SK-N-SH treated with all-trans-retinoic acid at 6 μM for 48 hours (cell line): ENCODE data around the gene UST.

Experiments
- ATAC-seq: fragments of 200-7000 bp; cut with Tn5 transposase; 3 replicates; pipeline ENCODE4 v1.9.1; 2020; ENCODE audit warnings: mild to moderate bottlenecking, moderate library complexity
- ARNTL ChIP-seq: fragments of 450-650 bp; formaldehyde crosslinking; IDR thresholded peaks from 2 replicates; pipeline ENCODE4 v1.5.0; 2020; ENCODE audit warnings: low read depth, mild to moderate bottlenecking, moderate library complexity, borderline replicate concordance
- BACH2 ChIP-seq: fragments of 250-450 bp; sonication (Bioruptor Pico); IDR thresholded peaks from 2 replicates; pipeline ENCODE4 v1.9.0; 2021; ENCODE audit warnings: mild to moderate bottlenecking, borderline replicate concordance
- CREB5 ChIP-seq: fragments of 250-450 bp; sonication (Bioruptor Pico); IDR thresholded peaks from 2 replicates; pipeline ENCODE4 v1.5.1; 2020; ENCODE audit warnings: low read depth, mild to moderate bottlenecking, moderate library complexity
- CSDC2 ChIP-seq: fragments of 250-450 bp; sonication (Bioruptor Pico); IDR thresholded peaks from 2 replicates; pipeline ENCODE4 v1.5.0; 2020; ENCODE audit warnings: mild to moderate bottlenecking, moderate library complexity
- CSRNP3 ChIP-seq: fragments of 250-450 bp; sonication (Bioruptor Pico); IDR thresholded peaks from 2 replicates; pipeline ENCODE4 v1.5.1; 2021; ENCODE audit warnings: mild to moderate bottlenecking, moderate library complexity
- ESRRG ChIP-seq: fragments of 250-450 bp; sonication (Bioruptor Pico); IDR thresholded peaks from 2 replicates; pipeline ENCODE4 v1.6.1; 2021; ENCODE audit warnings: mild to moderate bottlenecking
- GLIS3 ChIP-seq: fragments of 250-450 bp; sonication (Bioruptor Pico); IDR thresholded peaks from 2 replicates; pipeline ENCODE4 v1.5.0; 2020; ENCODE audit warnings: mild to moderate bottlenecking, moderate library complexity
- ISL1 ChIP-seq: fragments of 250-450 bp; sonication (Bioruptor Pico); IDR thresholded peaks from 2 replicates; pipeline ENCODE4 v2.1.2; 2022; ENCODE audit warnings: mild to moderate bottlenecking, moderate library complexity
- OSR1 ChIP-seq: fragments of 250-450 bp; sonication (Bioruptor Pico); IDR thresholded peaks from 2 replicates; pipeline ENCODE4 v1.8.0; 2022; ENCODE audit warnings: moderate library complexity, mild to moderate bottlenecking, inconsistent platforms
- PATZ1 ChIP-seq: fragments of 250-450 bp; sonication (Bioruptor Pico); IDR thresholded peaks from 2 replicates; pipeline ENCODE4 v1.8.0; 2020; ENCODE audit warnings: mild to moderate bottlenecking, moderate library complexity, borderline replicate concordance
- POU6F1 ChIP-seq: fragments of 250-450 bp; sonication (Bioruptor Pico); IDR thresholded peaks from 2 replicates; pipeline ENCODE4 v1.8.0; 2021; ENCODE audit warnings: low read depth, mild to moderate bottlenecking, moderate library complexity, borderline replicate concordance
- PPARA ChIP-seq: fragments of 250-450 bp; sonication (Bioruptor Pico); IDR thresholded peaks from 2 replicates; pipeline ENCODE4 v1.5.0; 2020; ENCODE audit warnings: mild to moderate bottlenecking, borderline replicate concordance
- RARB ChIP-seq: fragments of 250-450 bp; sonication (Bioruptor Pico); IDR thresholded peaks from 2 replicates; pipeline ENCODE4 v1.8.0; 2021; ENCODE audit warnings: mild to moderate bottlenecking, moderate library complexity
- SNAI2 ChIP-seq: fragments of 250-450 bp; sonication (Bioruptor Pico); IDR thresholded peaks from 2 replicates; pipeline ENCODE4 v1.5.0; 2020; ENCODE audit warnings: mild to moderate bottlenecking, moderate library complexity
- TCF4 ChIP-seq: fragments of 250-450 bp; sonication (Bioruptor Pico); IDR thresholded peaks from 2 replicates; pipeline ENCODE4 v1.8.0; 2021; ENCODE audit warnings: mild to moderate bottlenecking, moderate library complexity, borderline replicate concordance
- TOX ChIP-seq: fragments of 250-450 bp; sonication (Bioruptor Pico); IDR thresholded peaks from 2 replicates; pipeline ENCODE4 v1.8.0; 2021; ENCODE audit warnings: mild to moderate bottlenecking, moderate library complexity, borderline replicate concordance
- TSHZ2 ChIP-seq: fragments of 250-450 bp; sonication (Bioruptor Pico); IDR thresholded peaks from 2 replicates; pipeline ENCODE4 v1.5.0; 2020; ENCODE audit warnings: mild to moderate bottlenecking, moderate library complexity
- ZC3H10 ChIP-seq: fragments of 250-450 bp; sonication (Bioruptor Pico); IDR thresholded peaks from 2 replicates; pipeline ENCODE4 v1.5.1; 2021; ENCODE audit warnings: mild to moderate bottlenecking, moderate library complexity
- ZFP30 ChIP-seq: fragments of 450-650 bp; formaldehyde crosslinking; IDR thresholded peaks from 2 replicates; pipeline ENCODE4 v1.5.0; 2022; ENCODE audit warnings: mild to moderate bottlenecking, moderate library complexity
- ZNF565 ChIP-seq: fragments of 450-650 bp; formaldehyde crosslinking; conservative IDR thresholded peaks from 2 replicates; pipeline ENCODE4 v1.5.0; 2020; ENCODE audit warnings: low read depth, mild to moderate bottlenecking, moderate library complexity
- ZNF70 ChIP-seq: fragments of 450-650 bp; formaldehyde crosslinking; IDR thresholded peaks from 2 replicates; pipeline ENCODE4 v1.5.0; 2020; ENCODE audit warnings: mild to moderate bottlenecking, moderate library complexity
- ZNF8 ChIP-seq: fragments of 450-650 bp; formaldehyde crosslinking; IDR thresholded peaks from 2 replicates; pipeline ENCODE4 v1.5.0; 2020; ENCODE audit warnings: mild to moderate bottlenecking, moderate library complexity

UST gene

GRCh38 chr6:148720897-148721296 lies 25.9 kb upstream of the UST start:
- no peak for ATAC-seq

GRCh38 chr6:148723484-148723883 lies 23.3 kb upstream of the UST start:
- peak; percentile 34; the same call in 1 of the 3 replicates for ATAC-seq

More at GRCh38 chr6:148720897-148721296, 25.9 kb upstream of the UST start:
- TF ChIP-seq TCF4 (CRISPR knock-in tag) = no peak

GRCh38 chr6:148724428-148724827 lies 22.4 kb upstream of the UST start:
- TF ChIP-seq OSR1 = no peak
- TF ChIP-seq ZNF70 (CRISPR knock-in tag) = no peak
- TF ChIP-seq CSDC2 (CRISPR knock-in tag) = no peak
- TF ChIP-seq ARNTL (CRISPR knock-in tag) = no peak
- no peak for TF ChIP-seq ZNF565
- TF ChIP-seq BACH2 (CRISPR knock-in tag) = no peak
- no peak for TF ChIP-seq ZC3H10 (CRISPR knock-in tag)
- no peak for TF ChIP-seq SNAI2
- TF ChIP-seq CREB5 = no peak
- TF ChIP-seq GLIS3 = no peak
- TF ChIP-seq RARB (CRISPR knock-in tag) = no peak
- no peak for TF ChIP-seq TOX (CRISPR knock-in tag)
- ATAC-seq = no peak

More at GRCh38 chr6:148723484-148723883, 23.3 kb upstream of the UST start:
- TF ChIP-seq PATZ1 (CRISPR knock-in tag) (no peak), POU6F1 (CRISPR knock-in tag) (no peak), BACH2 (CRISPR knock-in tag) (no peak), CSDC2 (CRISPR knock-in tag) (no peak), ZFP30 (CRISPR knock-in tag) (no peak), ZNF70 (CRISPR knock-in tag) (no peak), SNAI2 (no peak), ZNF8 (no peak), ZNF565 (no peak), RARB (CRISPR knock-in tag) (no peak), PPARA (CRISPR knock-in tag) (no peak), ESRRG (CRISPR knock-in tag) (no peak), GLIS3 (no peak), ISL1 (CRISPR knock-in tag) (no peak), CREB5 (no peak), TOX (CRISPR knock-in tag) (no peak)

GRCh38 chr6:148727104-148727503 lies 19.7 kb upstream of the UST start:
- TF ChIP-seq OSR1 = no peak
- TF ChIP-seq SNAI2 = no peak
- TF ChIP-seq CREB5 = no peak
- no peak for TF ChIP-seq ZNF8
- no peak for TF ChIP-seq CSRNP3
- no peak for TF ChIP-seq ZNF70 (CRISPR knock-in tag)
- no peak for TF ChIP-seq TOX (CRISPR knock-in tag)
- TF ChIP-seq TSHZ2 (CRISPR knock-in tag) = no peak
- TF ChIP-seq BACH2 (CRISPR knock-in tag) = no peak
- TF ChIP-seq ARNTL (CRISPR knock-in tag) = no peak
- no peak for ATAC-seq
